GM10248 (cell line): ENCODE measurements around the gene SLC22A14.
A peak's percentile ranks its signal among the peaks of the same experiment; 100 is the strongest.

Experiments used
- CTCF ChIA-PET: fragments of 300-600 bp; sonication (Branson Sonifier 250); formaldehyde crosslinking; extraction: SDS; loops from one replicate; lab custom pipeline; 2021; ENCODE audit warnings: antibody characterized with exemption; lab: Yijun Ruan, JAX
- POLR2A ChIA-PET: fragments of 350-650 bp; sonication (Branson Sonifier 250); formaldehyde crosslinking; extraction: SDS; loops from one replicate; lab custom pipeline; 2020; ENCODE audit warnings: antibody characterized with exemption; lab: Yijun Ruan, JAX
- DNase-seq: peaks from one replicate; pipeline ENCODE4 v3.0.0; 2012; ENCODE audit errors: extremely low spot score
- TF ChIP-seq, protein P1 (sequence below): IDR thresholded peaks from 2 replicates; pipeline ENCODE4 v1.5.1; 2012; ENCODE audit warnings: mild to moderate bottlenecking, low read depth; ENCODE audit errors: extremely low read depth, missing control alignments, control extremely low read depth

SLC22A14 gene

DNA sequence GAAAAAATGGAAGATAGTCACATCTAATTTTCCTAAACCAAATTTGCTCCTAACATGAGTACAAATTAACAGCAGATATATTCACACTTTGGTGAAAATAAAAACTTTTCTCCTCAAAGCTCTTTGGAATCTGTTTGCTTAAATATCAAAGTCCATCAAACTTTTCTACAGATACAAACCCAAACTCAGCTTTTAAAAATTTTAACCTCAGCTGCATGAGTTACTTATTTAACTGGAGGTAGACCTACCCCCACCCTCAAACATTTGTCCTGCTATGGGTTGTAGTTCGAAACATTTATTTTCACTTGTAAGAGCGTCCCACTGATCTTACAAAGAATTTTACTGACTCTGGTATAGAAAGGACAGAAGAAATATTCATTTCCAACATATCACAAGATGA lies 55.6 kb downstream of the SLC22A14 start:
- ChIA-PET CTCF (interaction anchor here (0.8 to 1.7 kb wide), 2 partner anchors 9 to 11 kb away, joined by 3 to 5 read pairs; partner anchors contain the start of gene XYLB), POLR2A (no interaction called here)
- TF ChIP-seq, protein P1, sequence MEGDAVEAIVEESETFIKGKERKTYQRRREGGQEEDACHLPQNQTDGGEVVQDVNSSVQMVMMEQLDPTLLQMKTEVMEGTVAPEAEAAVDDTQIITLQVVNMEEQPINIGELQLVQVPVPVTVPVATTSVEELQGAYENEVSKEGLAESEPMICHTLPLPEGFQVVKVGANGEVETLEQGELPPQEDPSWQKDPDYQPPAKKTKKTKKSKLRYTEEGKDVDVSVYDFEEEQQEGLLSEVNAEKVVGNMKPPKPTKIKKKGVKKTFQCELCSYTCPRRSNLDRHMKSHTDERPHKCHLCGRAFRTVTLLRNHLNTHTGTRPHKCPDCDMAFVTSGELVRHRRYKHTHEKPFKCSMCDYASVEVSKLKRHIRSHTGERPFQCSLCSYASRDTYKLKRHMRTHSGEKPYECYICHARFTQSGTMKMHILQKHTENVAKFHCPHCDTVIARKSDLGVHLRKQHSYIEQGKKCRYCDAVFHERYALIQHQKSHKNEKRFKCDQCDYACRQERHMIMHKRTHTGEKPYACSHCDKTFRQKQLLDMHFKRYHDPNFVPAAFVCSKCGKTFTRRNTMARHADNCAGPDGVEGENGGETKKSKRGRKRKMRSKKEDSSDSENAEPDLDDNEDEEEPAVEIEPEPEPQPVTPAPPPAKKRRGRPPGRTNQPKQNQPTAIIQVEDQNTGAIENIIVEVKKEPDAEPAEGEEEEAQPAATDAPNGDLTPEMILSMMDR, result no peak
- DNase-seq, result no peak

DNA sequence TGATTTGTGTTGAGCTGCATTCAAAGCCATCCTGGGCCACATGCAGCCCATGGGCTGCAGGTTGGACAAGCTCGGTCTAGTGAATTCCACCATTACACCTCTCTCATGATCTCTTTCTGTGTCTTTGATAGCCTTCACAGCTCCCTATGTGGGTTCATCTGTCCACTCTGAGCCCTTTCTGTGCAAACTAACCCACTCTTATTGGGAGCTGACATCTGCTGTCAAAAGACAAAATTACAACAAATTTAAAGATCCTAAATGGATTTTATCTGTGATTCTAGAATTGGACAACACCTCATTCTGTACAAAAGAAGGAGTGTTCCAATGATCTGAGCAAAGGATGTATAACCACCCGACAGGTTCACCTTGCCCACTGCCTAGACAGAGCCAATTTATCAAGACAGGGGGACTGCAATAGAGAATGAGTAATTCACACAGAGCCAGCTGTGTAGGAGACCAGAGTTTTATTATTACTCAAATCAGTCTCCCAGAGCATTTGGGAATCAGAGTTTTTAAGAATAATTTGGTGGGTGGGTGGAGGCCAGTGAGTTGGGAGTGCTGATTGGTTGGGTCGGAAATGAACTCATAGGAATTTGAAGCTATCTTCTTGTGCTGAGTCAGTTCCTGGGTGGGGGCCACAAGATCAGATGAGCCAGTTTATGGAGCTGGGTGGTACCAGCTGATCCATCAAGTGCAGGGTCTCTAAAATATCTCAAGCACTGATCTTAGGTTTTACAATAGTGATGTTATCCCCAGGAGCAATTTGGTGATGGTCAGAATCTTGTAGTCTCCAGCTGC lies 61.9 kb downstream of the SLC22A14 start:
- POLR2A ChIA-PET, result no interaction called here
- DNase-seq, result no peak
- TF ChIP-seq, protein P1, result peak; percentile 14
- CTCF ChIA-PET, result interaction anchor here (0.7 to 4.1 kb wide), 9 partner anchors 10 to 224 kb away, joined by 3 to 36 read pairs (median 3); partner anchors contain the start of gene EXOG

DNA sequence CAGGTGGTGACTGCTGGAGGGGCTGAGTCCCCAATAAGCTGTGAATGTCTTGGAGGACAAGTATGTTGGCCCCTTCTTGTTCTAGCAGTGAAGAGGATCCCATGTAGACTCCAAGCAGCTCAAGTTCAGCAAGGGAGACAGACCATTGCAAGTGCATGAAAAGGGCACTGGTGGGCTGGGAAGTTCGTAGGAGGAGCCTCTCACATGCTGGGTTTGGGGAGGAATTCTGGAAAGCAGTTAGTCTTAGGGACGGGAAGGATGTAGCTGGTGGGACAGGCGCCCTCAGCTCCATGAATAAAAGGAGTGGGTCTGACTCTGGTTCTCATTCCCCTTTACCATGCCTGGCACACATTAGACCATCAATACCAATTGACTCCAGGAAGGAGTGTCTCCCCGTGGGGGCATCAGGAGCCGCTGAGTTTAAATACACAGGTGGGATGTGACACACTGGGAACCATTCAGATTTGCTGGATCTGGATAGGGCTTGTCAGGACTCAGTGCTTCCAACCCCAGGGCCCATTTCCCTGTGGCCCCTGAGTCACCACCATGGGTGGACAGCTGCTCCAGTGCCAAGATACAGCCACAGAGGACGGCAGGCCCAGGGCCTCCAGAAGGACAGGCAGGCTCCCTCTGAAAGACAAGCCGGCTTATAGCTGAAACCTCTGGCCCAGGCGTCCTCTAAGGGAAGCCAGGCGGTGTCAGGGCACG lies 63.9 kb downstream of the SLC22A14 start:
- DNase-seq, result no peak
- TF ChIP-seq, protein P1, result no peak
- ChIA-PET POLR2A (no interaction called here), CTCF (interaction anchor here (0.7 to 4.1 kb wide), 49 partner anchors 8 to 385 kb away, joined by 3 to 43 read pairs (median 5); partner anchors contain the start of gene ACAA1)

DNA sequence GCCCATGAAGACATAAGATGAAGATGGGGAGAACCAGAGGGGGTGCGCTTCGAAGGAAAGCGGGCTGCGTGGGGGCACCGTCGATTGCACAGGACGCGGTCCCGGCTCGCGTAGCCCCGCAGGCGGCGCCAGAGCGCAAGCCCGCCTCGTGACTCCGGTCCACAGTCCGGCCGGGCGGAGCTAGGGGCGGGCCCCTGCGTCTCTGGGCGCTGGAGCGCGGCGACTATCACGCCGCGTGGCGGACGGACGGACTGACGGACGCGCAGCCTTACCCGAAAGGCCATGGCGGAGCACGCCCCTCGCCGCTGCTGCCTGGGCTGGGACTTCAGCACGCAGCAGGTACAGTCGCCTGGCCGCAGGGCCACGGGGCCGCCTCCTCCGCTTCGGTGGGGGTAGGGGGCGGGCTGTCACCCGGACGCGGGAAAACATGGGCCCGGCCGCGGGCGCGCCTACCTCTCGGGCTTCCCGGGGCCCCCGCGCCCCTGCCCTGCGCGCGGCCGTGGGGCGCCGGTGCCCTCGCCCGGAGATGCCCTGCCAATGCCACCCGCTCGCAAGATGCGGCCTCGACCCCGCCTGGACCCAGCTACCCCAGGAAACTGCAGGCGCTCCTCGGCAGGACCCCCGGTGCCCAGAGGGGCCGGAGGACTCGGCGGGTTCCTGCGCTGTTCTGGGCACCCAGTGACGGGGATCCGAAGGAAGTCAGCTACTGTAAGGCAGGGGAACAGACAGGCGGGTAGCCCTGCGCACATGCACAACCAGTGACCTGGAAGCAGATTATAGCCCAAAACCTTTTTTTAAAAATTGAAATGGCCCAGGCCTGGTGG lies 64.7 kb downstream of the SLC22A14 start, which contains the start of gene XYLB:
XYLB (plus strand) TSS at position 199 of the 824 bp plus-strand sequence; CDS start at position 283, 84 bp downstream.
- TF ChIP-seq, protein P1, result peak; percentile 85
- peak; percentile 93 for DNase-seq
- ChIA-PET CTCF (interaction anchor here (0.7 to 4.1 kb wide), 55 partner anchors 8 to 654 kb away, joined by 3 to 43 read pairs (median 5); partner anchors contain the start of genes ACAA1, EXOG and OXSR1), POLR2A (interaction anchor here (0.6 kb wide), 1 partner anchor 107 kb away, joined by 6 read pairs; the partner anchor contains the start of gene ACVR2B)

DNA sequence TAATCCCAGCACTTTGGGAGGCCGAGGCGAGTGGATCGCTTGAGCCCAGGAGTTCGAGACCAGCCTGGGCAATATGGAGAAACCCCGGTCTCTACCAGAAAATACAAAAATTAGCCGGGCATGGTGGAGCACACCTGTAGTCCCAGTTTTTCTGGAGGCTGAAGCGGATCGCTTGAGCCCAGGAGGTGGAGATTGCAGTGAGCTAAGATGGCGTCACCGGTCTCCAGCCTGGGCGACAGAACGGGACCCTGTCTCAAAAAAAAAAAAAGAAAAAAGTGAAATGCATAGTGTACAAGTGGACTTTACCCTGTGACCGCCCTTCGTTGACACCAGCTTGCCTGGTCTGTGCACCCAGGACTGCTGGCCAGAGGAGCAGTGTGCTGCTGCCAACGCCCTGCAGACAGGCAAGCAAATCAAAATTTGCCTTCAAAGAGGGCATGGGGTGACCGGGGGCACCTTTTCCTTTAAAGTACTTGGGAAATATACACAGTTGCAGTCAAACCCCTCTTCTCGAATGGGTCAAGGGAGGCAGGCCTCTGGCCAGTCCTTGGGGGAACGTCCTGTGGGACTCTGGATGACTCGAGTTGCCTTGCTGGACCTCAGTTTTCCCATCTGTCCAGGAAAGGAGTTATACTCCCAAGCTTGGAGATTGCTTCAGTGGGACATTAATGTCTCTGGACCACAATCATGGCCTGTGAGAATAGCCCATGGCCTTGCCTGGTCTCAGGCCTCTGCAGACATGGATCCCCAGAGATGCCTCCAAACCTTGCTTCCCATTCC lies 65.5 kb downstream of the SLC22A14 start:
- POLR2A ChIA-PET, result no interaction called here
- DNase-seq, result no peak

More for the DNA sequence above, 65.5 kb downstream of the SLC22A14 start:
- CTCF ChIA-PET, result interaction anchor here (0.9 to 4.1 kb wide), 20 partner anchors 7 to 653 kb away, joined by 3 to 43 read pairs (median 5); partner anchors contain the start of genes EXOG and OXSR1
- TF ChIP-seq, protein P1, result no peak
